A549 treated with CORT108297 at 1 μM for 4 hours (cell line): ENCODE results near the gene AP3S1. TPM values are rescaled to one million over a fixed set of nuclear protein-coding genes. Genes with fewer than 3 reads are reported as not detected.

Source experiments
- total RNA-seq: library from RNA; stranded (reverse); fragments of 200-300 nt; extraction: Qiagen RNA extraction; gene quantifications from 5 replicates; pipeline ENCODE4 v1.2.3, GENCODE V29; 2022

Gene AP3S1
- 70.0 to 85.9 TPM (median 77.7 TPM) in 5 replicates for total RNA-seq

GRCh38 chr5:115841382-115842088 lies at the start of gene AP3S1, which contains the start of gene ATG12:
Gene AP3S1, plus strand, starts transcription at chr5:115841935. Its CDS starts 103 bp downstream, at chr5:115842038.
Gene ATG12, minus strand, starts transcription at chr5:115841565. Its CDS starts 13 bp downstream, at chr5:115841552.

GRCh38 chr5:115816226-115817081 lies 25.3 kb upstream of the AP3S1 start, which contains the start of gene CDO1:
Gene CDO1, minus strand, starts transcription at chr5:115816659. Its CDS starts 262 bp downstream, at chr5:115816397.

GRCh38 chr5:115962239-115962564 lies 120.5 kb downstream of the AP3S1 start, which contains the start of gene LVRN:
Gene LVRN, plus strand, starts transcription at chr5:115962475. Its CDS starts 143 bp downstream, at chr5:115962618.

Other genes with a start within 250 kb of the AP3S1 start
- gene TICAM2, start 239.5 kb upstream of the AP3S1 start, total RNA-seq = 0.75 to 1.4 TPM (median 1.2 TPM) in 5 replicates
- 42.3 to 64.0 TPM (median 51.7 TPM) in 5 replicates for gene TMED7, start 215.9 kb upstream of the AP3S1 start, total RNA-seq
- 0.08 TPM in 1 of 5 replicates, not detected in the others for gene CDO1, start 25.3 kb upstream of the AP3S1 start, total RNA-seq
- gene ATG12, start 370 bp upstream of the AP3S1 start, total RNA-seq = 47.9 to 52.1 TPM (median 50.3 TPM) in 5 replicates
- gene LVRN, start 120.5 kb downstream of the AP3S1 start, total RNA-seq = 0.06 to 0.29 TPM (median 0.19 TPM) in 4 of 5 replicates, not detected in the other
- 0.07 to 0.43 TPM (median 0.14 TPM) in 5 replicates for gene ARL14EPL, start 190.5 kb downstream of the AP3S1 start, total RNA-seq
- gene COMMD10, start 243.1 kb downstream of the AP3S1 start, total RNA-seq = 36.6 to 38.3 TPM (median 36.8 TPM) in 5 replicates